ENCODE results near the gene HAVCR1. TPM values are rescaled to one million over a fixed set of nuclear protein-coding genes. Genes with fewer than 3 reads are reported as not detected.

The HAVCR1 gene
- total and polyA plus RNA-seq, 12 donors, result 0.15 to 0.36 (median 0.19) TPM; not detected in 9

DNA sequence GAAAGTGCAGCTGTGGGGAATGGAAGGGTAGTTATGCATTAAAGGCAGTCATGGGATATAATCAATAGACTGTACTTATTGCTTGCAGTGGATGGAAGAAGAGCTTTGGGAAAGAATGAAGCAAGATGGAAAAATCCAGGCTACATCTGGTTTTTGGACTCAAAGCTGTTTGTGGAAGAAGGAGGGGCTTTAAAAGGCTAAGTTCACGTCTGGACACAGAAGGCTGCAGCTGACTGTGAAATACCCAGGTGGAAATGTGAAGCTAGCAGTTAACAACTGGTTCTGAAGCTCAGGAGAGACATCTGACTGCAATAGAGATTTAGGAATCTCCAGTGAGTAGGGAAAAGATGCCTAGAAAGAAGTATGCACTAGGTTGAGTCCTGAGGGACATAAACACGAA, 52.7 kb downstream of the HAVCR1 start:
- H3K4me3 ChIP-seq, result no peak overlapping the region
- no peak overlapping the region for H3K27ac ChIP-seq
- TF ChIP-seq, protein P1, sequence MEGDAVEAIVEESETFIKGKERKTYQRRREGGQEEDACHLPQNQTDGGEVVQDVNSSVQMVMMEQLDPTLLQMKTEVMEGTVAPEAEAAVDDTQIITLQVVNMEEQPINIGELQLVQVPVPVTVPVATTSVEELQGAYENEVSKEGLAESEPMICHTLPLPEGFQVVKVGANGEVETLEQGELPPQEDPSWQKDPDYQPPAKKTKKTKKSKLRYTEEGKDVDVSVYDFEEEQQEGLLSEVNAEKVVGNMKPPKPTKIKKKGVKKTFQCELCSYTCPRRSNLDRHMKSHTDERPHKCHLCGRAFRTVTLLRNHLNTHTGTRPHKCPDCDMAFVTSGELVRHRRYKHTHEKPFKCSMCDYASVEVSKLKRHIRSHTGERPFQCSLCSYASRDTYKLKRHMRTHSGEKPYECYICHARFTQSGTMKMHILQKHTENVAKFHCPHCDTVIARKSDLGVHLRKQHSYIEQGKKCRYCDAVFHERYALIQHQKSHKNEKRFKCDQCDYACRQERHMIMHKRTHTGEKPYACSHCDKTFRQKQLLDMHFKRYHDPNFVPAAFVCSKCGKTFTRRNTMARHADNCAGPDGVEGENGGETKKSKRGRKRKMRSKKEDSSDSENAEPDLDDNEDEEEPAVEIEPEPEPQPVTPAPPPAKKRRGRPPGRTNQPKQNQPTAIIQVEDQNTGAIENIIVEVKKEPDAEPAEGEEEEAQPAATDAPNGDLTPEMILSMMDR (IDR thresholded peaks at IDR 0.05), result no peak
- H3K4me1 ChIP-seq, result no peaks in the 10 kb centered on the region
- H3K27me3 ChIP-seq, result no peaks in the 10 kb centered on the region
- H3K9me3 ChIP-seq, result peaks cover 0 to 11% (median 0%) of the 10 kb centered on the region in 11 donors
- WGBS, 2 donors, result 69 to 81% methylated on average over 2 of the region's 2 CpGs
- ATAC-seq (no peak), DNase-seq (no peak)
- intact Hi-C loops (cut with DNase I), result no loop called here
- H3K36me3 ChIP-seq, result no peaks in the 10 kb centered on the region

DNA sequence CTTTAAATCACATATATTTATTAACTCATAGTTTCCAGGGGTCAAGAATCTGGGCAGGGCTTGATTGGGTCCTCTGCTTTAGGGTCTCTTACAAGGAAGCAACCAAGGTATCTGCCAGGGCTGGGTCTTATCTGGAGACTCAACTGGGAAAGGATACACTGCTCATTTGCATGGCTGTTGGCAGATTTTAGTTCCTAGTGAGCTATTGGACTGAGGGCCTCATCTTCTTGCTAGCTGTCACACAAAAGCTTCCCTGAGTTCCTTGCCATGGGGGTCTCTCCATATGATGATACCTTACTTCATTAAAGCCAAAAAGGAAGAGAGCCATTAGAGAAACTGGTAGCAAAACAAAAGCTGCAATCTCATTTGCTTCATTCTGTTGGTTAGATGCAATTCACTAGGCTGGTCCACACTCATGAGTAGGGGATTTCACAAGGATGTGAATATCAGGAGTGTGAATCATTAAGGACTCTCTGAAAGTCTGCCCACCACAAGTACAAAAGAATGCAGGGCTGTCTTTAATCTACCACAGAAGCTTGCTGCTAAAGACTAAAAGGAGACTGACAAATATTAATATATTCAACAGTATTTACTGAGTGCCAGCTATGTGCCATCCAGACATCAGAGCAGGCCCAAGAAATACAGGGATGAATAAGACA, 53.9 kb downstream of the HAVCR1 start:
- Histone ChIP-seq H3K4me3 (no peak overlapping the region), H3K9me3 (peaks cover 0 to 23% (median 12%) of the 10 kb centered on the region in 11 donors), H3K36me3 (no peaks in the 10 kb centered on the region), H3K4me1 (no peaks in the 10 kb centered on the region), H3K27me3 (no peaks in the 10 kb centered on the region), H3K27ac (no peak overlapping the region)
- intact Hi-C loops (cut with DNase I), result no loop called here
- ATAC-seq (no peak), DNase-seq (no peak)
- TF ChIP-seq, protein P1 (IDR thresholded peaks at IDR 0.05), result no peak

DNA sequence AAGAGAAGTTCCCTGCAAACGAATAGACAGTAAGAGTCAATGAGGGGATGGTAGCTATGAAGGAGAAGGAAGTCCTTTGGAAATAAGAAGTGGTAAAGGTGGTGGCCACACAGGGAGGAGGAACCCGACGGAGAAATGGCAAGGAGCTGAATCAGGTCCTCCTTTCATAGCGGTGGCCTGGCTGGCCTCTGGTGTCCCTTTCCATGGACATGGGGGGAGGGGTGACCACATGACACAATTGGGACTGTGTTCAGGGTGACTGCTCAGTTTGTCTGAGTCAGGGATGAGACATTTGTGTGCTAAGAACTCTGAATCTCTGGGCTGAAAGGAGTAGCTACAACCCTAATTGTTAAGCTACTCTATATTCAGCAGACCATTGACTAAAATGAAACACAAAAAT, 67.2 kb downstream of the HAVCR1 start:
- Histone ChIP-seq H3K27me3 (no peaks in the 10 kb centered on the region), H3K27ac (no peak overlapping the region), H3K9me3 (peaks cover 0 to 16% (median 0%) of the 10 kb centered on the region in 11 donors), H3K4me3 (no peak overlapping the region), H3K4me1 (no peaks in the 10 kb centered on the region), H3K36me3 (no peaks in the 10 kb centered on the region)
- intact Hi-C loops (cut with DNase I), result no loop called here
- TF ChIP-seq, protein P1 (IDR thresholded peaks at IDR 0.05), result no peak
- no peak for DNase-seq
- WGBS, 2 donors, result 74 to 76% methylated on average over 4 of the region's 4 CpGs
- no peak for ATAC-seq

DNA sequence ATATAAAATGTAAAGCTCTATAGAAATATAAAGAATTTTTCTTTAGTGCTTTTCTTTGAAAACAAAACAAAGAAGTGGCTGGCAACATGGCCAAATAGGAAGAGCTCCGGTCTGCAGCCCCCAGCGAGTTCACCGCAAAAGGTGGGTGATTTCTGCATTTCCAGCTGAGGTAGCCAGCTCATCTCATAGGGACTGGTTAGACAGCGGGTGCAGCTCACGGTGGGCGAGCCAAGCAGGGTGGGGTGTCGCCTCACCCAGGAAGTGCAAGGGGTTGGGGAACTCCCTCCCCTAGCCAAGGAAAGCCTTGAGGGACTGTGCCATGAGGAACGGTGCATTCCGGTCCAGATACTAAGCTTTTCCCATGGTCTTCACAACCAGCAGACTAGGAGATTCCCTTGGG, 74.9 kb downstream of the HAVCR1 start:
- ATAC-seq, result no peak
- Histone ChIP-seq H3K4me3 (no peak overlapping the region), H3K36me3 (no peaks in the 10 kb centered on the region), H3K27ac (no peak overlapping the region), H3K4me1 (no peaks in the 10 kb centered on the region), H3K27me3 (peaks cover 0 to 10% (median 0%) of the 10 kb centered on the region in 7 donors), H3K9me3 (peaks cover 0 to 5% (median 0%) of the 10 kb centered on the region in 11 donors)
- TF ChIP-seq, protein P1 (IDR thresholded peaks at IDR 0.05), result no peak
- intact Hi-C loops (cut with DNase I), result no loop called here
- WGBS, 2 donors, result 91% methylated on average over 9 of the region's 9 CpGs
- no peak for DNase-seq
